GM19025 (cell line): ENCODE measurements around the gene SLC22A1.

ENCODE experiments used
- ATAC-seq: cut with Tn5 transposase; IDR thresholded peaks from one replicate; pipeline ENCODE4 v1.9.1; 2021; ENCODE audit warnings: mild to moderate bottlenecking, low read depth, moderate library complexity; ENCODE audit not compliant: unreplicated experiment

The SLC22A1 gene

GRCh38 chr6:160204710-160205109, 83.1 kb downstream of the SLC22A1 start:
- no peak for ATAC-seq

GRCh38 chr6:160207618-160208017, 86.0 kb downstream of the SLC22A1 start:
- no peak for ATAC-seq
